GM19043 (cell line): ENCODE data around the gene ITPA.
"Not testable (repeated sequence)": the region's sequence is repeated elsewhere in the genome, so short reads cannot be mapped to it uniquely, and the experiment has no call there.

Experiments
- ATAC-seq: cut with Tn5 transposase; IDR thresholded peaks from one replicate; pipeline ENCODE4 v1.9.1; 2021; ENCODE audit warnings: low read depth; ENCODE audit not compliant: unreplicated experiment

ITPA gene

GRCh38 chr20:3172933-3173609 is 36.2 kb upstream of the ITPA start, which contains the start of gene LZTS3:
TSS of gene LZTS3 (minus strand) at chr20:3173549. CDS start at chr20:3167163, 6,386 bp downstream.
- peak; percentile 32 for ATAC-seq

DNA sequence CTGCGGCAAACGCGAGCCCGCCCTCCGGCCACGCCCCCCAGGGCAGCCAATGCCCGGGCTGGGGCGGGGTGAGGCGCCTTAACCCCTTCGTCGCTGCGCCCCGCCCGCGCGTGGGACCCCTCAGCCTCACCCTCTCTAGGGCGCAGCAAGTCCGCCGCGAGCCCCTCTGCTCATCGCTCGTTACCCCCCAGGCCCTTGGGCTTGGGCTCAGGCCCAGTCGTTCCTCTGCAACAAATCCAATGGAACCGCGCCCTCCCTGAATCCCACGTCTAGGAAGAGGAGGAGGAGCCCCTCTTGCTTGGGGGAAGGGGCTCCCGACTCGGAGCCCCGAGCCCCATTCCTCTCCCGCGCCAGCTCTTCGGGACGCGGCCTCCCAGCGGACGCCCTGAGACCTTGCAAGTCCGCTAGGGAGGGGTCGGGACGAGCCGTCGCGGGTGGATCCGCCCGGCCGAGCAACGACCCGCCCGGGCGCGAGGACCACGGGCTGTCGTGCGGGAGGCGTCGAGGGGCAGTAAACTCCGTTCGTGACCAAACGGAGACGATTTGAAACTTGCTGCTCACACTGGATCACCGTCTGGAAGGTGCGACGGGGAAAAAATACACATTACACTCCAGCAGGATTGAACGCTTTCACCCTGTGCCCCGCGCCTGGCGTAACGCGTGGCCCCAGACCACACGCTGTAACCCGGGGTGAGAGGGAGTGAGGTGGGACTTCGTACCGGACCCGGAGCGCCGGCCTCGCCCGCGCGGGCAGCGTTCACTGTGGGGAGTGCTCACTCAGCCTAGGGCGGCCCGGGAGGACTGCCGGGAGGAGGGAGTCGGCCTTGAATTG is 35.5 kb upstream of the ITPA start:
- peak; percentile 80 for ATAC-seq

DNA sequence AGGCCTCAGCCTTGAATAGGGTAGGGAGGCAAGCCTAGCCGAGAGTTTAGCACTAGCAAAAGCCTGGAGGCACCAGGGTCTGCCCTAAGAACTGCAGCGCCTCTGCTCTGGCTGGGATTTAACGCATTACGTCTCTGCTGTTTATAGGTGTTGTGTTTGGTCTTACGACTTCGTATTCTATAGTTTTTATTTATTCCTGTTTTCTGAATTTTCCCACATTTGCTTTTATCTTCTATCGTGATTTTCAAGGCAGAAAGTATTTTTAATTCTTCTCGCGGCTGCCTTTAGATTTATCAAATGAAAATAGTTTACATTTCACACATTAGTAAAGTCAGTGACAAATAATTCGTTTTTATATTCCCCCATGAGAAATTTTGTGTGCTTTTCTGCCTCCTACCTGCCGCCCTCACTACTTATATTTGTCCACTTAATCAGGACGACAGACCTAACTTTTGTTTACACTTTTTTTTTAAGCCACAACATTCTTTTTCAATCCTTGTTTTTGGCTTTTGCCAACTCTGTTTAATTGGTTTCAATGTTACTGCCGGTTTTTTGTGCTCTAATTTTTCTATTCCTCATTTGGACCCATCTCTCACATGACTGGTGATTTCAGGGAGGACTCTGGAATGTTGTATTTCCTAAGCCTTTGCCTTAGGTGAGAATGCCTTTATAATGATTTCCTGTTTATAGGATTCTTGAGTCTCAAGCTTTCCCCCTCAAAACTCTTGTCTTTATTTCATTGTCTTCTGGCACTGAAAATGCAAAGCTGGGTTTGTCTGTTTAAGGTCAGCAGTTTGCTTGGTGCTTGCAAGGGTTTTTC is 34.6 kb upstream of the ITPA start:
- ATAC-seq, result no peak

DNA sequence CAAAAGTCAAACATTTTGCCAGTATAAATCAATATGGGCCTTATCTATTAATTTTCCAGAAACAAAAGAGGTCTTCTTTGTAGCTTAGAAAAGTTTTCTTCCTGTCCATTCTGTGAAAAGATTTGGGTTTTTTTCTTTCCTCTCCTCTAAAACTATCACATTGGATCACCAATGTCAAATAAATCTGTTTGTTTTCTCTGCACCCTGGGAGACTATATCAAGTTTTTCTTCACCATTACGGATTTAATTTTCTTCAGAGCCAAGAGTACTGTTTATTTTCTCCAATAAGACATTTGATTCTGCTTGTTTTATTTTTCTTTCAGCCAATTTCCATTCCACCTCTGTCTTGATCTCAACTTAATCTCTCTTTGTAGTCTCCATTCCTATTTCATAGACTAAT is 34.0 kb upstream of the ITPA start:
- ATAC-seq, result no peak

GRCh38 chr20:3177746-3178485 is 31.4 kb upstream of the ITPA start:
- no peak for ATAC-seq

DNA sequence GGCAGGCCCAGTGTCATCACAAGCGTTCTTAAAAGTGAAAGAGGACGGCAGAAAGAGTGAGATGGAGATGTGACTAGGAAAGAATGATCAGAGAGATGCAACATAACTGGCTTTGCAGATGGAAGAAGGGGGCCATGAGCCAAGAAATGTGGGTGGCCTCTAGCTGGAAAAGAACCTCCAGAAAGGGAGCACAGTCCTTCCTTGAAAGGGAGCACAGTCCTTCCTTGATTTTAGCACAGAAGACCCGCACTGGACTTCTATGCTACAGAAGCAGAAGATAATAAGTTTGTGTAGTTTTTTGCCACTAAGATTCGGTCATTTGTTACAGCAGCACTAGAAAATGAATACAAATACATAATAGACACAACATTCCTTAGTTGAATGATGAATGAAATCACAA is 29.0 kb upstream of the ITPA start:
- ATAC-seq, result no peak

DNA sequence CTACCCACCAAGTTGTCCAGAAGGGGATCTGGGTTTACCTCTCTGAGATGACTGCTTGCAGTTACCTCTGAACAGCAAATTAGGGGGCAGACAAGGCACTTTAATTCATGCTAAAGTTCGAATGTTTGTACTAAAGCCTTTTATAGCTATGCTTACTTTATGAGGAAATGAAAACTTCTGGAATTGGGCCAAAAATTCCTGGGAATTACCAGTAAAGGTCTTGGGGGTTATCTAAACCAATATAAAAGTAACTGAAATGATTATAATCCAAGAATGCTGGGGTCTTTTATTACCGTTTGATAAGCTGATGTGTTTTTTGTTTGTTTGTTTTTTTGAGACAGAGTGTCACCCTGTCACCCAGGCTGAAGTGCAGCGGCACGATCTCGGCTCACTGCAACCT is 28.0 kb upstream of the ITPA start:
- ATAC-seq, result no peak

DNA sequence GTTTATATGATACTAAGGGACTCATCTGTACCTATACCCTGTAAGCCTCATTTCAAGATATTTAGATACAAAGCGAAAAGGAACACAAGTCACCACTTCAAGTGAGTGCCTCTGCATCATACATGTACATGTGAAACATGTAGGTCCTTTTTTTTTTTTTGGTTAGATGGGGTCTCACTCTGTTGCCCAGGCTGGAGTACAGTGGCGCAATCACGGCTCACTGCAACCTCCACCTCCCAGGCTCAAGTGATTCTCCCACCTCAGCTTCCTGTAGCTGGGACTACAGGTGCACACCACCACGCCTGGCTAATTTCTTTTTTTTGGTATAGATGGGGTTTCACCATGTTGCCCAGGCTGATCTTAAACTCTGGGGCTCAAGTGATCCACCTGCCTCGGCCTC is 26.9 kb upstream of the ITPA start:
- ATAC-seq, result not testable (repeated sequence)

DNA sequence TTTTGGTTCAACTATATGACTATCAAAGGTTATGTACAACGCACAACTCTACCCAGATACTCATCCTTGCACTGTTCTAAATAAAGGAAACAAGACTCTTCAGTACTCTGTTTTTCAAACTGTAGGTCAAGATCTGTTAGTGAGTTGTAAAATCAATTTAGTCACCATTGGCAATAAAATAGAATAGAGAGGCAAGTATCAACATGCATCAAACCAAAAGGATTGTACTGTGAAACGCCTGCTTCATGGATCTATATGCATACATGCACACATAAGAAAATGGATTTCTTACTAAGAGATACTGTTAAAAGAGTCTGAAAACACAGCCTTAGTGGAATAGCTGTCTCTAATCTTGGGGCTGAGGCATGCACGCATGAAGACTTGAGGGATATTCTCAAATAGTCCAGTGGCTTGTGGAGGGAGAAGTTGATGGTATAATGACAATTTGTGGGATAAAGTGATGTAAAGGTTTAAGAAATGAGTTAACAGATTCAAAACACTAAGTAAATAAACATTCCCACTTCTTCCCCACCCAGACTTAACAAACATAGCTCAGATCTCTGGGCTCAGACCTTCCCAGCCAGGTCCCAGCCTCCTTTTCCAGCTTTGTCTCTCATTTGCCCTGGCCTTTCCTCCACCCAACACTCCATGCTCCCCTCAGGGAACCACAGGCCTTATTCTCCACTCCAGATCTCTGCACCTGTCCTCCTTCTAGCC is 25.2 kb upstream of the ITPA start:
- no peak for ATAC-seq

- not testable (repeated sequence) for ATAC-seq
These were observed 21.4 kb upstream of the ITPA start for GRCh38 chr20:3187861-3188260.

- no peak for ATAC-seq
These were observed 20.4 kb upstream of the ITPA start for GRCh38 chr20:3188823-3189413.

- ATAC-seq, result no peak
These were observed 19.7 kb upstream of the ITPA start for GRCh38 chr20:3189561-3190131.

DNA sequence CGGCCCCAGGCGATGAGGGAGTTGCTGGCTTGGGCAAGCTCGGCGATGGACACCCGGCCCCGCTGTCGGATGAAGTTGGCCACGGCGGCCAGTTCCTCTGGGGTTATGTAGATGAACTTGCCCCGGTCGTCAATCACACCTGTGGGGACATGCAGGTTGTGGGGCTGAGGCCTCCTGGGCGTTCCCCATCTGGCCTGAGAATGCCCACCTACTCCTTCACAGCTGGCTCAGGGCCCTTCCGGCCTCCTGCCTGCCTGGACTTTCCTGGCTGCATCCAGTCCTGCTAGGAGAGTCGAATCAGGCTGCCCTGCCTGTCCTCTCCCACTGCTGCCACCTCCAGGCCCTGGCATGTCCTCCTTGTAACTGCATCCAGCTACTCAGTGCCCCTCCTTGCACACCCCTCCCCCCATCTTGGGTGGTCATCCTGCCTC is 18.6 kb upstream of the ITPA start:
- ATAC-seq, result no peak

DNA sequence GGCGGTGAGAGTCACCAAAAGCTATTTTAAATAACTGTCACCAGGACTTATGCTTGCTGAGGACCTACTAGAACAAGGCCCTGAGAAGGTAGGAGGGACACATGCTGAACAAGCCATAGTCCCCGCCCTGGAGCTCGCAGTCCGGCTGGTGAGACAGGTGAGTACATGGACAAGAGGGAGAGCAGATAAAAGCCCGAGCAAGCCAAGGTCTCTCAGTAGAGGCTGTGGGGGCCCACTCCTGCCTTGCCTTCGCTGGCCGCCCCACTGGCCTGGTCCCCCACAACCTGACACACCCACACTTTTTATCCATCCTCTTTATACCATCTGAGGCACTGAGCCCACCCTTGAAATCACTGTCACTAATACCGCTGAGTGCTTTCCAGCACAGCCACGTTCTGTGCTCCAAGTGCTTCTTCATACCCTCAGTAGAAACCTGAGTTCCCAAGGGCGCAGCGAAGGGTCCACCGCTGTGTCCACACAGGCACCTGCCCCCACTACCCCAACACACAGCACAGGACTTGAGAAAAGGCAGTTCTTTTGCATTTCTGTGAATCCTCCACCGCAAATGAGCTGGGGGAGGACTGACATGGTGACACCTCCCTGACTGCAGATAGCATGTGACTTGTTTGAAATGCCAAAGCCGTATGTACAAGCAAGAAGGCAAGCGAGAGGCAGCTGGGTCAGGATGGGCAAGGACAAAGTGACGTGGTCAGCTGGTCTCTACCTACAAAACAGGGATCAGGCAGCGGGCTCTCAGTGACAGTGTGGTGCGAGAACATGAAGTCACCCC is 16.9 kb upstream of the ITPA start:
- ATAC-seq, result no peak

DNA sequence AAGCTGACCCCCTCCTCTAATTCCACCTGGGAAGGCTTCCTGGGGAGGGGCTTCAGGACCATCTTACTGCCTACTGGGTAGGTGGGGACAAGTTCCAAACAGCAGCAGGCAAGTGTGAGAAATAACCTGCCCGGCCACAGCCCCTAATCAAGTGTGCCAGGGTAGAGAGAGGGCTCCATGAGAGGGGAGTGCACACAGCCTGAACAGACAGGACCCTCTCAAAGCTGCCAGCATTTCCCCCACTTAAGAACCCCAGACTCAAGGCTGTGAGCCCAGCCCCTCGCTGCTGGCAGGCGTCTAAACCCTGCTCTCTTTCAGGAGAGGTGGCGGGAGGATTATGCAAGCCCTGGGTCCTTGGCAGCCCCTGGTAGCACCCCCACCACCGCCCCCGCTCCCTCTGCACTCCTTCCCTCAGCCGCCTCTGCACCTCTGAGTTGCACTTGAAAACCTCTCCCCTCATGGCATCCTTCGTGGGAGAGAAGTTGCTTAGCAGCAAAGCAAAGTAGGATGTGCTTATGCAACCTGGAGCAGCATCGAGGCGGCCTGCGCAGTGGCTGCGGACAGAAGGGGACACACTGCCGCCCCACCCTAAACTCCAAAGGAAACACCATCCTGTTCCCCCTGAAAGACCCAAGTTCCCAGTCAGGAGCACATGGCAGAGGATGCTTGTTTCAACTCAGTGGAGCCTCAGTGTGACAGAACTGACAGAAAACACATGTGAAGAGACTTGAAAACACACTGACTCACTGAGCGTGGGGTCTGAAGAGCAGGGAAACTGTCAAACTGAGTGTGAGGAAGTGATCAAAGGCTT is 15.3 kb upstream of the ITPA start:
- no peak for ATAC-seq

GRCh38 chr20:3194617-3195280 is 14.5 kb upstream of the ITPA start:
- no peak for ATAC-seq
